GM18505 (cell line): ENCODE data around the gene ZNF175.
"Not testable (repeated sequence)": the region's sequence is repeated elsewhere in the genome, so short reads cannot be mapped to it uniquely, and the experiment has no call there.

ENCODE experiments used
- ATAC-seq: cut with Tn5 transposase; IDR thresholded peaks from one replicate; pipeline ENCODE4 v1.9.1; 2021; ENCODE audit not compliant: unreplicated experiment
- POLR2A ChIP-seq: IDR thresholded peaks from 4 replicates; pipeline ENCODE4 v1.6.1; 2011; ENCODE audit warnings: borderline replicate concordance; ENCODE audit not compliant: insufficient read depth, insufficient read length; ENCODE audit errors: extremely low read depth

ZNF175 gene

DNA sequence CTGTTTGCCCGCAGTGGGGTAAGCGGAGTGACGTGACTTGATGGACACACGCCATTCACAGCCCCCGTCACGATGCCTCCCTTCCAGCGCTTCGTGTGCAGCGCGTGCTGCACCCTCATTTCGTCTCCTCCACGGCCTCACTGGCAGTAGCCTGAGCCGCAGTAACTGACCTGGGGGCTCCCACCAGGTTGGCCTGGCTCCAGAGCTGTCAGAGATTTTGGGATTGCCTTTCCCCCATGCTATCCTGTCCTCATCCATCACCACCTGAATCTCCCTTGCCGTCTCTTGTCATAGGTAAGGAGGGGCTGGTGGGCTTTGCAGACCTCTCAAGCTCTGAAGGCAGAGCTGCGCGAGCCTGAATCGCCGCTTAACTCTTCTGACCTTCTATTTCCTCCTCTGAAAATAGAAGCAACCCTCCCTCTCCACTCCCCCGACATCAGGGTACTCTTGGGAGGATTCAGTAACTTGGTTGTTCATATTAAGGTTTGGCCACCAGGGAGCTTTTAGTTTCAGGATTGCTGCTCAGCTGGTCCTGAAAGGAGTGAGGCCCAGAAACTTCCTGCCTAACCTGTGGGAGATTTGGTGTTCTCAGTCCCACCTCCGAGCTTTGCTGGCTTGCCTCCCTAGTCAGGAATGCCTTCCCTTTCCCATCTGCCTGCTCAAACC lies 31.2 kb downstream of the ZNF175 start:
- ATAC-seq = no peak
- peak; percentile 32 for TF ChIP-seq POLR2A

DNA sequence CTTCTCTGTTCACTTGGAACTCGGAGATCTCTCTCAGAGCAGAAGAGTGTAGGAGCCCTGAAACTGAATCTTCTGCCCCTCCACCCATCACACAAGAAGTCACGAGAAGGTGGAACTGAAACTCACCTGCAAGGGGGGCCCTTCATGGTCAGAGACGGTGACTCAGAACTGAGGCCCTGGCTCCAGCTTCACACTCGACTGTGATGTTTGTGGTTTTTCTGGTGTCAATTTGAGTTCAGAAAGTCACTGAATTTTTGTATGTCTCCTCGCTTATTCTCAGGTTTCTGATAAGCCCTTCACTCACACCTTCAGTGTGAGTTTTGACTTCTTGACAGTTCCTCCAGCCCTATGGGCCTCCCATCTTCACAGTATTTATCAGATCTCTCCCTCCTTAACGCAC lies 36.0 kb downstream of the ZNF175 start:
- TF ChIP-seq POLR2A = peak; percentile 16
- peak; percentile 88 for ATAC-seq

DNA sequence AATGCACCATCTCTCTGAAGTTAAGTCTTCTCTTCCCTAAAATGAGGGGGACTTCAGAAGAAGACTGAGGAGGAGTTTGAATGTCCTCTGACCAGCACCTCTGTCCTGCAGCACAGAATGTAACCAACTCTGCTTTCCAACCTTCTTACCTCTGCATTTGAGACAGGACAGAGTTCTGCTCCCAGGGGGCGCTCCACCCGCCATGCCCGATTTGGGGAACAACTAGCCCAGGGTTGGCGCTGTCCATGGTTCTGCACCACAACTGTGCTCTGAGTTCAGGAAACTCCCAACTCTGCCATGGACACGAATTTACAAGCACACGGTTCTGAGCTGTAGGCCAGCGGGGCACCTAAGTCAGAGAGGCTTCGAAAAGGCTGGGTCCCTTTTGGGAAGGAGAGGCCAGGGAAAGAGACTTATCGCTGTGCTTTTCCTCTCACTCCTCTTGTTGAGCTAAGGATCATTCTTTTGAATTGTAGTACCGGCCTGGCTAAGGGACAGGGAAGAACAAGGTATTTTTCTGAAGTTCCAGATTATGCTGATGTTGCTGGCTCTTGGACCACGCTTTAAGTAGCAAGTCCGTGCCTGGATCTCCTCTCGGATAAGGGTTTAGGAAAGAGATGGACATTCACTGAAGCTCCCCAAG lies 37.0 kb downstream of the ZNF175 start:
- no peak for ATAC-seq
- TF ChIP-seq POLR2A = peak; percentile 25

DNA sequence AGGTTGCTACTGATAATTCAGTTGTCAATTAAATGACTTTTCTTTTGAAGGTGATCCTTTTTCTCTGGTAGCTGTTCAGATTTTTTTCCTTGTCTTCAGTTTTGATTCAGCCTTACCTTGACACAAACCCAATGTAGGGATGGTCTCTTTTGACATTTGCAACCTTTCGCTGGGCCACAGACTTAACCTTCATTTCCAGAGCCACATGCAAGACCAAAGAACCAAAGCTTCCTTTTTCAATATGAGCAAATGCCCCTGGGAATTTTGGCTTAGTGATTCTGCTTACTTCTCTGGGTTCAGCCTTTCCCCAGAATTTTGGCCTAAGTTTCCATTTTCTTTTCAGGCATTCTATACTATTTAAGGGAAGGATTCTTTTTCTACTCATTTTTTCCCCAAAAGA lies 39.5 kb downstream of the ZNF175 start:
- ATAC-seq = no peak
- TF ChIP-seq POLR2A = no peak

DNA sequence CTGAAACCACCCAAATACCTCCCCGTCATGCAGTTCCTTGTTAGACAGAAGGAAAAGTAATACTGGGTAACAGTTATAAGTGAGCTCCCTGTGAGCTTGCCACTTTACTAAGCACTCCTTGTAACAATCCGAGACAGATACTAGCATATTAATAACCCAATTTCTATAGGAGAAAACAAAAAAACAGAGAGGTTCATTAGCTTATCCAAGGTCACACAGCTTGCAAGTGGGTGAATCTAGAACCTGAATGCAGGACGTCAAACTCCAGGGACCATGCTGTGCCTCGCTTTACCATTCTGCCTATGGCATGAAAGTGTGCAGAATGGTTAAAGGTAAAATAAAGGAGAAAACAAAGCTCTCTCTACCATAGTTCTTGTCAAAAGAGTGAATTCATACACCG lies 43.7 kb downstream of the ZNF175 start:
- TF ChIP-seq POLR2A = no peak
- no peak for ATAC-seq

DNA sequence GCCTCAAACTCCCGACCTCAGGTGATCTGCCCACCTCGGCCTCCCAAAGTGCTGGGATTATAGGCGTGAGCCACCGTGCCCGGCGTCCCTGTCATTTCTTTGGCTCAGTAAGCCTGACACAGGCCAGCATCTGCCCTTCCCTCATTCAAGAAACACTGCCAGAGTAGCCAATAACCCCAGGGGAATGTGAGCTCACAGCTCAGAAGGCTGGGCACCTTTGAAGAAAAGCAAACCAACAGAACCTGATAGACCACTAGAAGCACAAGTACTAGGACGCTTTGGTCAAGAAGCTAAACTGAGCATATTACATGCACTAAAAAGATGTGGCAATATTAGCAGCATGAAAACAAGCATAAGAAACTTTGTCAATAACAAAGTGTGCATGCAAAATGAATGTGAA lies 44.9 kb downstream of the ZNF175 start:
- TF ChIP-seq POLR2A = no peak
- ATAC-seq = no peak

DNA sequence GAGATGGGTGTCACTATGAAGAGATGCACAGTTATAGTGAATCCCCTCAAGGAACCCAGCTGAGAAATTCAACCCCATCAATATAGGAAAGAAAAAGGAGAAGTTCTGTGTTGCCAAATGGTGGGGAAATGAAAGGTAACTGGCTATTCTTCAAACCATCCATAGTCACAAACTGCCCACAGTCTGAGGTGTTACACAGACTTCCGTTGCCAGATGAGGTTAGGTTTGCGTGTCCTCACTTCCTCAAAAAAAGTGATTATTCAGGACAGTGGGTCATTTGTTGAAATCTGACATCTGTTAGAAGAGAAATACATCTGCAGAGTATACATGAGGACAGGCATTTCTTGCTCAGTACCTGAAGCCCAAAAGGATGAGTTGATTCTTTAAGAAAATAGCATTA lies 50.1 kb downstream of the ZNF175 start:
- peak; percentile 79 for ATAC-seq
- TF ChIP-seq POLR2A = no peak

DNA sequence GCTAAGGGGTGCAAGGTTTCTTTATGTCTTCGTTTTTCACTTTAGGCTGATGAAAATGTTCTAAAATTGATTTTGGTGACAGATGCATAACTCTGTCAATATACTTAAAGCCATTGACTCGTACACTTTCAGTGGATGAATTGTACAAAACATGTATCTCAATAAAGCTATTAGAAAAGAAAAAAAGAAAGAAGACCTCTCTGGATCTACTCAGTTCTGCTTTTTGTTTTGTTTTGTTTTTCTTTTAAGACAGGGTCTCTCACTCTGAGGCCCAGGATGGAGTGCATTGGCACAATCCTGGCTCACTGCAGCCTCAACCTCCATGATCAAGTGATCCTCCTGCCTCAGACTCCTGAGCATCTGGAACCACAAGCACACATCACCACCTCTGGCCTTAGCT lies 55.6 kb downstream of the ZNF175 start:
- TF ChIP-seq POLR2A = no peak
- no peak for ATAC-seq

DNA sequence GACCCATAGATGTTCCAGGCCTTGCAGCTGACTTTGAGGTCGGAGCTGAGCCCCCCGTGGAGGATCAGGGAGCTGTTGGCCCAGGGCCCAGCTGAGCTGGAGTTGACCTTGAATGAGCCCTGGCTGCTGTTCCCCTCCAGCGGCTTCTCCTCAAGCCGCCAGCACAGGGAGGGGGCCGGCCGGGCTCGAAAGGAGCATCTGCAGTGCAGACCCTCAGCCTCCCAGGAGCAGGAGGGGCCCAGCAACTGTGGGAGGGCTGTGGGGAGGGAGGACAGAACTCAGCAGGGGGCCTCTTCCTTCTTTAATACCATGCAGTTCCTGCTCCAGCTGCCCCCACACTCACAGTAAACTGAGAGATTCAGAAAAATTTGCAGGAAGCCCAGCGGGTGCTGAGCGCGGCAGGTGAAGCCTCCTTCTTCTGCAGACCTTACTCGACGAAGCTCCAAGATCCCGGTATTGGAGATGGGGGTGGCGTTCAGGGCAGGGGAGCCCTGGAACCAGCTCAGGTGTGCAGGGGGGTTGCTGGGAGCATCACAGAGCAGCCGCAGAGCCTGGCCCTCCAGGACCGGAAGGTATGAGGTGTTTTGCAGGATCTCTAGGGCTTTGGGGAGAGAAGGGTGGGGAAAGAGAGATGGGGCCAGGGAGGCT lies 56.5 kb downstream of the ZNF175 start:
- no peak for ATAC-seq
- TF ChIP-seq POLR2A = no peak

DNA sequence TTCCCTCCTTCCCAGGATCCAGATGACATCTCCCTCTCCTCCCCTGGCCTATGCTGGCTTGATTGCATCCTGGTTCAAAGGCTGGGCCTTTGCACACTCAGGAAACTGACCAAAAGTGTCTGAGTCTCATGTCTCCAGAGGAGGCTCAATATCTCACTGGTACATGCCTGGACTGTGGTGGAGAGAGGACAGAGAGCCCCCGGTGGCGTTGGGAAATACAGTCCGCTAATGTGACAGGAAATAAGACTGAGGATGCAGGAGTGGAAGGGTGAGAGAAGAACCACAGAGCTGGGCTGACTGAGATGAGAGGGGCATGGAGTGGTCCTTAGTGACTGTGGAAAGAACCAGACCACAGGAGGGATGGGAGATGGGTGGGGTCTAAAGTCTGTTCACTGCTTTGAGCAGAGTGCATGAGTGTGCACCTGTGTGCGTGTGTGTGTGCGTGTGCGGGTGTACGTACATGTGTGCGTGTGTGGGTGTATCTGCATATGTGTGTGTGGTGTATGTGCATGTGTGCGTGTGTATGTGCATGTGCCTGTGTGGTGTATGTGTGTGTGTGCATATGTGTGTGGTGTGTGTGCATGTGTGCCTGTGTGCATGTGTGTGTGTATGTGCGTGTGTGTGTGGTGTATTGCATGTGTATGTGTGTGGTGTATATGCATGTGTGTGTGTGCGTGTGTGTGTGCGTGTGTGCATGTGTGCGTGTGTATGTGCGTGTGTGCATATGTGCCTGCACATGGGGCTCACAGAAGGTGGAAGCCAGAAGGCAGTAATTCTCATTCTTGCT lies 57.3 kb downstream of the ZNF175 start:
- TF ChIP-seq POLR2A = no peak
- no peak for ATAC-seq

DNA sequence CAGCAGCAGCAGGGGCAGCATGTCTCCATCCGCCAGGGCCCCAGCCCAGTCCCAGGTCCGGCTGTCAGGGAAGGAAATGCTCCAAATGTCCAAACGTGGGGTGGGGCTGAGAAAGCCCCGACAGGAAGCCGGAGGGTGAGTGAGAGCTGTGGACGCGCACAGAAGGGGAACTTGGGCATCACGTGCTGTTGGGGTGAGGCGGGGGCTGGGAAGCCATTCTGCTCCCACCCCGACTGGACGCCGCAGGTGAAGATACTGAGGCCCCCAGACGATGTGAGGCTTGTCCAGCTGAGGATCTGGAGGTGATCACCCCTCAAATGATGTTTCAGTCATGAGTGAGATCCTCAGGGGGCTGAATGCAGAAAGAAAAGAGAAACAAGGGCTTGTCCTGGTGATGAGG lies 59.2 kb downstream of the ZNF175 start, which contains the start of gene SIGLEC5:
Gene SIGLEC5, minus strand, starts transcription at position 87 of the 400 bp plus-strand sequence. Its CDS starts 66 bp downstream, at position 21.
- ATAC-seq = not testable (repeated sequence)

DNA sequence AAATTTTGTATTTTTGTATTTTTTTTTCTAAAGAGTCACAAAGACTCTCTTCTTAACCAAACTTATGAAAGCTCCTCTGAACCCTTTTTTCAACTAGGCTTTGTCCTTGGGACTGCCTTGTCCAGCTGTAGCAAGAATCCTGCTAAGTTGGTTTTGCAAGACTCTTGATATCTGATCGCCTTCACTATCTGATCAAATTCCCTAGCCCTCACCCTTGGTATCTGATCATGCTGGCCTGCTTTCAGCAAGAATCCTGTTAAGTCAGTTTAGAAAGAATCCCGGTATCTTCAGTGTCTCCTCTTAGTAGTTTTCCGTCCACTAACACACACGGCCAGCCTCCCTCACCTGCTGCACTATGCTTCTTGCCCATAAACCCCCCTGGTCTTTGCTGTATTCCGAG lies 61.0 kb downstream of the ZNF175 start:
- TF ChIP-seq POLR2A = no peak
- no peak for ATAC-seq

DNA sequence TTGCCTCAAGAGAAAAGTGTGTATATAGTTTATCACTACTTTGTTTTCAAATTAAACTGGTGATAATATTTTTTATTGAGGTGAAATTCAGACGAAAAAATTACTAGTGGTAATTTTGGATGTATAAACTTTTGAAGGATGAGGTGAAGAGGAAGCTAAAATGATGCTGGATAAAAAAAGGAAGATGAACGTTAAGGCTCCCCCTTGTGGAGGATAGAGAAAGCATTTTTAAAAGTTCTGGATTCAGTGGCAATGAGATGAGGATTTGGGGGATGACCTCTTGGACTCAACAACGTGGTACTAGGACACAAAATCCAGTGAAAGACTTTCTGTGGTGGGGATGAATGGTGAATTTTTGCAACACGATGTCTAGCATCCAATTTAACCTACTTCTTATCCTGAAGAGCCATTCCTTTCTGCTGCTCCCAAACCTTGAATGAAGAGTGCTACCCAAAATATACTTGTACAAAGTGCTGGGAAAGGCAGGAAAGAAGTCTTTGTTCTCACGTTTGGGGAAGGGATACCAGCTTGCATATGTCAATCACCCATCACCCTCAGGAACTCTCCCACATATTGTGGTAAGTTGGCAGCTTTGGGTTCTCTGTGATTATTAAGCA lies 66.4 kb downstream of the ZNF175 start:
- TF ChIP-seq POLR2A = no peak
- no peak for ATAC-seq

DNA sequence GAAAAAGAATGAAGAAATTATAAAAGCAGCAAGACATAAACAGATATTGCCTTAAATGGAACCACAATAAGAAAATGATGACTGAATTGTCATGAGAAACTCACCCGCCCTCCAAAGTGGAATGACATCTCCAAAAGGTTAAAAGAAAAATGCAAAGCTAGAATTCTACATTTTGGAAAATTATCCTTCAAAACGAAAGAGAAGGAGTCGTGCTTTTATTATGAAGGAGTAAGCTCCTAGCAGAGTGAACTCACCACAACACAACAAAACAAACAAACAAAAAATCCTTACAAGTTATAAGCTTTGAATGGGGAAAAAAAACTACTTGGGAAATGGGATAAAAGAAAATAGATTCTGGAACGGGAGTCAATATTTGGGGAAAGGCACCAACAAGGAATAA lies 68.8 kb downstream of the ZNF175 start:
- TF ChIP-seq POLR2A = no peak
- no peak for ATAC-seq

DNA sequence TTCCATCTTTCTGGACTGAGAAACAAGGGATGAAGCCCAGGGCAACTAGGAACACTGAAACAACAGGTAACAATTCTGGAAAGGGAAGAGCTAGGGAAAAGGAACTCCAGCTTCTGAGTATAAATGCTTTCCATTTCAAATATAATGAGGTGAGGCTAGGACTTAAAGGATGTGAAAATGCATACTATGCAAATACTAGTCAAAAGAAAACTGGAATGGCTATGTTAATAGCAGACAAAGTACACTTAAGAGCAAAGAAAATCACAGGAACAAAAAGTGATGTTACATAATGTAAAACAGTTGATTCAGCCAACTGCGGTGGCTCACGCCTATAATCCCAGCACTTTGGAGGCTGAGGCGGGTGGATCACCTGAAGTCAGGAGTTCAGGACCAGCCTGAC lies 69.3 kb downstream of the ZNF175 start:
- ATAC-seq = no peak

More for the DNA sequence above, 69.3 kb downstream of the ZNF175 start:
- no peak for TF ChIP-seq POLR2A
